Measurements from ENCODE around the gene IFT81.
"Not testable (repeated sequence)": the region's sequence is repeated elsewhere in the genome, so short reads cannot be mapped to it uniquely, and the experiment has no call there.

Gene IFT81

GRCh38 chr12:110124269-110124995 lies at the start of gene IFT81:
IFT81 (plus strand) TSS chr12:110124357; CDS start chr12:110127381, 3,024 bp downstream.
- peak; percentile 91 to 97 (median 95) for DNase-seq (ENCODE audit: low read depth in 4 of 4, low spot score in 1 of 4)

- DNase-seq (ENCODE audit: low read depth in 4 of 4, low spot score in 1 of 4) = no peak
Observed at GRCh38 chr12:110075880-110076279, 48.3 kb upstream of the IFT81 start.

- DNase-seq (ENCODE audit: low read depth in 4 of 4, low spot score in 1 of 4) = no peak
Observed at GRCh38 chr12:110077800-110078199, 46.4 kb upstream of the IFT81 start.

GRCh38 chr12:110079477-110080400 lies 44.4 kb upstream of the IFT81 start:
- peak; percentile 43 to 51 (median 45) for DNase-seq (ENCODE audit: low read depth in 4 of 4, low spot score in 1 of 4)

- DNase-seq (ENCODE audit: low read depth in 4 of 4, low spot score in 1 of 4) = no peak
Observed at GRCh38 chr12:110080410-110080809, 43.7 kb upstream of the IFT81 start.

- DNase-seq (ENCODE audit: low read depth in 4 of 4, low spot score in 1 of 4) = no peak
Observed at GRCh38 chr12:110084314-110085015, 39.7 kb upstream of the IFT81 start.

- DNase-seq (ENCODE audit: low read depth in 4 of 4, low spot score in 1 of 4) = not testable (repeated sequence)
Observed at GRCh38 chr12:110088216-110088615, 35.9 kb upstream of the IFT81 start.

GRCh38 chr12:110088936-110089335 lies 35.2 kb upstream of the IFT81 start:
- no peak for DNase-seq (ENCODE audit: low read depth in 4 of 4, low spot score in 1 of 4)

GRCh38 chr12:110090266-110091135 lies 33.7 kb upstream of the IFT81 start:
- DNase-seq (ENCODE audit: low read depth in 4 of 4, low spot score in 1 of 4) = no peak

- DNase-seq (ENCODE audit: low read depth in 4 of 4, low spot score in 1 of 4) = no peak
Observed at GRCh38 chr12:110091136-110091711, 32.9 kb upstream of the IFT81 start.

- no peak for DNase-seq (ENCODE audit: low read depth in 4 of 4, low spot score in 1 of 4)
Observed at GRCh38 chr12:110093631-110094311, 30.4 kb upstream of the IFT81 start.

GRCh38 chr12:110100315-110100970 lies 23.7 kb upstream of the IFT81 start:
- DNase-seq (ENCODE audit: low read depth in 4 of 4, low spot score in 1 of 4) = peak in 3 of 4 experiments; percentile 21 to 40 (median 39)

- DNase-seq (ENCODE audit: low read depth in 4 of 4, low spot score in 1 of 4) = peak in 2 of 4 experiments; percentile 10 to 28
Observed at GRCh38 chr12:110102255-110102654, 21.9 kb upstream of the IFT81 start.

- DNase-seq (ENCODE audit: low read depth in 4 of 4, low spot score in 1 of 4) = no peak
Observed at GRCh38 chr12:110104188-110105094, 19.7 kb upstream of the IFT81 start.

GRCh38 chr12:110105159-110105558 lies 19.0 kb upstream of the IFT81 start:
- no peak for DNase-seq (ENCODE audit: low read depth in 4 of 4, low spot score in 1 of 4)

GRCh38 chr12:110105986-110106385 lies 18.2 kb upstream of the IFT81 start:
- DNase-seq (ENCODE audit: low read depth in 4 of 4, low spot score in 1 of 4) = no peak

GRCh38 chr12:110107369-110108281 lies 16.5 kb upstream of the IFT81 start:
- DNase-seq (ENCODE audit: low read depth in 4 of 4, low spot score in 1 of 4) = no peak
